NCI-H1930 (cell line): ENCODE measurements around the gene RAB35.

Experiments used
- DNase-seq, 2 experiments: peaks; one replicate each; lab custom pipeline; 2025; lab: John Stamatoyannopoulos, UW

Gene RAB35

GRCh38 chr12:120132863-120133385 lies 16.4 kb upstream of the RAB35 start:
- DNase-seq = no peak

GRCh38 chr12:120132054-120132836 lies 15.7 kb upstream of the RAB35 start:
- no peak for DNase-seq

- DNase-seq = no peak
Observed at GRCh38 chr12:120131116-120131515, 14.6 kb upstream of the RAB35 start.

- DNase-seq = no peak
Observed at GRCh38 chr12:120130011-120130410, 13.5 kb upstream of the RAB35 start.

GRCh38 chr12:120126635-120127005 lies 10.1 kb upstream of the RAB35 start:
- no peak for DNase-seq

GRCh38 chr12:120125792-120126634 lies 9.5 kb upstream of the RAB35 start:
- DNase-seq = no peak

GRCh38 chr12:120125029-120125428 lies 8.5 kb upstream of the RAB35 start:
- no peak for DNase-seq

GRCh38 chr12:120121766-120122293 lies 5.3 kb upstream of the RAB35 start:
- DNase-seq = no peak

- DNase-seq = no peak
Observed at GRCh38 chr12:120121343-120121742, 4.8 kb upstream of the RAB35 start.

- no peak for DNase-seq
Observed at GRCh38 chr12:120119271-120119973, 2.9 kb upstream of the RAB35 start.

GRCh38 chr12:120118321-120119061 lies 1.9 kb upstream of the RAB35 start:
- no peak for DNase-seq

- DNase-seq = no peak
Observed at GRCh38 chr12:120117961-120118320, 1.4 kb upstream of the RAB35 start.

- DNase-seq = peak; percentile 81 to 88
Observed at GRCh38 chr12:120116792-120117651, 469 bp upstream of the RAB35 start.

- peak in 1 of 2 experiments; percentile 8 for DNase-seq
Observed at GRCh38 chr12:120115692-120116440, 687 bp downstream of the RAB35 start.

GRCh38 chr12:120115066-120115465 lies 1.5 kb downstream of the RAB35 start:
- no peak for DNase-seq

GRCh38 chr12:120110550-120111501 lies 5.7 kb downstream of the RAB35 start:
- DNase-seq = no peak

- DNase-seq = no peak
Observed at GRCh38 chr12:120109570-120110267, 6.8 kb downstream of the RAB35 start.

GRCh38 chr12:120106151-120106550 lies 10.4 kb downstream of the RAB35 start:
- no peak for DNase-seq
